ENCODE results near the gene CDC20.
"Not testable (repeated sequence)": the region's sequence is repeated elsewhere in the genome, so short reads cannot be mapped to it uniquely, and the experiment has no call there.

Gene CDC20

GRCh38 chr1:43360616-43361015, 1.8 kb downstream of the CDC20 start:
- Mint-ChIP-seq H3K4me3 (peak overlapping the region; percentile 35), H3K9me3 (ENCODE audit: low read depth) (no peaks in the 10 kb centered on the region), H3K27me3 (no peaks in the 10 kb centered on the region), H3K27ac (no peak overlapping the region), H3K4me1 (ENCODE audit: low read depth) (peaks cover 24% of the 10 kb centered on the region), H3K36me3 (peaks cover 7% of the 10 kb centered on the region)

- Mint-ChIP-seq H3K9me3 (ENCODE audit: low read depth) (no peaks in the 10 kb centered on the region), H3K4me1 (ENCODE audit: low read depth) (peaks cover 23% of the 10 kb centered on the region), H3K36me3 (peaks cover 9% of the 10 kb centered on the region), H3K27me3 (no peaks in the 10 kb centered on the region), H3K4me3 (no peak overlapping the region), H3K27ac (no peak overlapping the region)
Observed at GRCh38 chr1:43363283-43363934, 4.6 kb downstream of the CDC20 start.

- H3K27me3 Mint-ChIP-seq: no peaks in the 10 kb centered on the region
- H3K27ac Mint-ChIP-seq: no peak overlapping the region
- no peaks in the 10 kb centered on the region for H3K9me3 Mint-ChIP-seq (ENCODE audit: low read depth)
- peaks cover 11% of the 10 kb centered on the region for H3K36me3 Mint-ChIP-seq
- peaks cover 27% of the 10 kb centered on the region for H3K4me1 Mint-ChIP-seq (ENCODE audit: low read depth)
- no peak overlapping the region for H3K4me3 Mint-ChIP-seq
Observed at GRCh38 chr1:43363935-43364525, 5.2 kb downstream of the CDC20 start.

- Mint-ChIP-seq H3K27me3 (no peaks in the 10 kb centered on the region), H3K4me3 (peak overlapping the region; percentile 72), H3K4me1 (ENCODE audit: low read depth) (peaks cover 22% of the 10 kb centered on the region), H3K27ac (peak overlapping the region; percentile 84), H3K9me3 (ENCODE audit: low read depth) (no peaks in the 10 kb centered on the region), H3K36me3 (peaks cover 11% of the 10 kb centered on the region)
Observed at GRCh38 chr1:43365678-43366077, 6.9 kb downstream of the CDC20 start.

- Mint-ChIP-seq H3K4me1 (ENCODE audit: low read depth) (peaks cover 25% of the 10 kb centered on the region), H3K27me3 (no peaks in the 10 kb centered on the region), H3K4me3 (peak overlapping the region; percentile 72), H3K9me3 (ENCODE audit: low read depth) (no peaks in the 10 kb centered on the region), H3K36me3 (peaks cover 11% of the 10 kb centered on the region), H3K27ac (peak overlapping the region; percentile 84)
Observed at GRCh38 chr1:43366179-43366578, 7.4 kb downstream of the CDC20 start.

- Mint-ChIP-seq H3K36me3 (peaks cover 9% of the 10 kb centered on the region), H3K27ac (peak overlapping the region; percentile 95), H3K4me1 (ENCODE audit: low read depth) (peaks cover 27% of the 10 kb centered on the region)
Observed at GRCh38 chr1:43366601-43367025, 7.8 kb downstream of the CDC20 start.

GRCh38 chr1:43367026-43367903, 8.5 kb downstream of the CDC20 start:
- Mint-ChIP-seq H3K4me3 (peak overlapping the region; percentile 91), H3K27me3 (no peaks in the 10 kb centered on the region), H3K27ac (peak overlapping the region; percentile 95), H3K9me3 (ENCODE audit: low read depth) (no peaks in the 10 kb centered on the region), H3K4me1 (ENCODE audit: low read depth) (peaks cover 28% of the 10 kb centered on the region), H3K36me3 (peaks cover 5% of the 10 kb centered on the region)

More at GRCh38 chr1:43366601-43367025, 7.8 kb downstream of the CDC20 start:
- Mint-ChIP-seq H3K27me3 (no peaks in the 10 kb centered on the region), H3K9me3 (ENCODE audit: low read depth) (no peaks in the 10 kb centered on the region), H3K4me3 (peak overlapping the region; percentile 91)

- peaks cover 28% of the 10 kb centered on the region for H3K4me1 Mint-ChIP-seq (ENCODE audit: low read depth)
- H3K27me3 Mint-ChIP-seq: no peaks in the 10 kb centered on the region
- H3K36me3 Mint-ChIP-seq: peaks cover 5% of the 10 kb centered on the region
- no peaks in the 10 kb centered on the region for H3K9me3 Mint-ChIP-seq (ENCODE audit: low read depth)
- H3K4me3 Mint-ChIP-seq: peak within 1 kb of the TSS; percentile 99
- H3K27ac Mint-ChIP-seq: peak within 1 kb of the TSS; percentile 95
Observed at GRCh38 chr1:43367904-43368645, 9.3 kb downstream of the CDC20 start, which contains the start of gene ELOVL1. Gene ELOVL1, minus strand, starts transcription at chr1:43368011. Its CDS starts 2,402 bp downstream, at chr1:43365609.

- H3K36me3 Mint-ChIP-seq: peaks cover 5% of the 10 kb centered on the region
Observed at GRCh38 chr1:43368646-43369020, 9.9 kb downstream of the CDC20 start.

GRCh38 chr1:43369779-43370178, 11.0 kb downstream of the CDC20 start:
- H3K4me1 Mint-ChIP-seq (ENCODE audit: low read depth): peaks cover 28% of the 10 kb centered on the region
- not testable (repeated sequence) for H3K4me3 Mint-ChIP-seq; H3K9me3 Mint-ChIP-seq (ENCODE audit: low read depth); H3K36me3 Mint-ChIP-seq; H3K27me3 Mint-ChIP-seq; H3K27ac Mint-ChIP-seq

More at GRCh38 chr1:43368646-43369020, 9.9 kb downstream of the CDC20 start:
- Mint-ChIP-seq H3K4me1 (ENCODE audit: low read depth) (peaks cover 28% of the 10 kb centered on the region), H3K4me3 (peak overlapping the region; percentile 99), H3K27me3 (no peaks in the 10 kb centered on the region), H3K9me3 (ENCODE audit: low read depth) (no peaks in the 10 kb centered on the region), H3K27ac (peak overlapping the region; percentile 95)

- Mint-ChIP-seq H3K27me3 (no peaks in the 10 kb centered on the region), H3K36me3 (peaks cover 3% of the 10 kb centered on the region), H3K9me3 (ENCODE audit: low read depth) (no peaks in the 10 kb centered on the region), H3K4me3 (peak overlapping the region; percentile 3), H3K4me1 (ENCODE audit: low read depth) (peaks cover 22% of the 10 kb centered on the region), H3K27ac (no peak overlapping the region)
Observed at GRCh38 chr1:43370564-43370963, 11.8 kb downstream of the CDC20 start.

- no peak overlapping the region for H3K27ac Mint-ChIP-seq
- H3K4me1 Mint-ChIP-seq (ENCODE audit: low read depth): peaks cover 17% of the 10 kb centered on the region
- no peak overlapping the region for H3K4me3 Mint-ChIP-seq
- peaks cover 3% of the 10 kb centered on the region for H3K36me3 Mint-ChIP-seq
- H3K9me3 Mint-ChIP-seq (ENCODE audit: low read depth): no peaks in the 10 kb centered on the region
- H3K27me3 Mint-ChIP-seq: no peaks in the 10 kb centered on the region
Observed at GRCh38 chr1:43372172-43372571, 13.4 kb downstream of the CDC20 start.

GRCh38 chr1:43373066-43373940, 14.5 kb downstream of the CDC20 start:
- Mint-ChIP-seq H3K4me1 (ENCODE audit: low read depth) (peaks cover 16% of the 10 kb centered on the region), H3K9me3 (ENCODE audit: low read depth) (no peaks in the 10 kb centered on the region), H3K36me3 (peaks cover 2% of the 10 kb centered on the region), H3K4me3 (no peak overlapping the region), H3K27ac (no peak overlapping the region), H3K27me3 (no peaks in the 10 kb centered on the region)
